A673 (cell line): ENCODE results near the gene COLEC12.

ENCODE experiments used
- CTCF ChIP-seq: fragments of 300-800, 200-600 bp; sonication (generic); conservative IDR thresholded peaks from 2 replicates; pipeline ENCODE4 v1.5.1; 2017; ENCODE audit warnings: low read depth, mild to moderate bottlenecking, antibody characterized with exemption, low read length, moderate library complexity, mixed read lengths
- EZH2 ChIP-seq: fragments of 200-600 bp; sonication (generic); IDR thresholded peaks from 2 replicates; pipeline ENCODE4 v1.6.1; 2017; ENCODE audit warnings: borderline replicate concordance, low read depth, mild to moderate bottlenecking, mixed read lengths, antibody characterized with exemption, low read length; ENCODE audit not compliant: poor library complexity, severe bottlenecking

GRCh38 chr18:446941-447560 is 53.5 kb downstream of the COLEC12 start:
- no peak for TF ChIP-seq CTCF
- TF ChIP-seq EZH2: no peak
